WTC11 (cell line): ENCODE measurements around the gene METRN. TPM values are rescaled to one million over a fixed set of nuclear protein-coding genes. Genes with fewer than 3 reads are reported as not detected.
A peak's percentile ranks its signal among the peaks of the same experiment; 100 is the strongest.

Source experiments
- ATAC-seq: fragments of 200-7000 bp; cut with Tn5 transposase; 2 replicates; pipeline ENCODE4 v1.10.0; 2021; ENCODE audit warnings: mild to moderate bottlenecking, moderate library complexity
- CTCF ChIA-PET: fragments of 300-600 bp; sonication (Branson Sonifier 250); formaldehyde crosslinking; loops from one replicate; lab custom pipeline; 2021; ENCODE audit warnings: antibody characterized with exemption; lab: Charles Lee
- POLR2A ChIA-PET: fragments of 350-600 bp; sonication (Branson Sonifier 250); formaldehyde crosslinking; loops from one replicate; lab custom pipeline; 2021; ENCODE audit warnings: antibody characterized with exemption; lab: Charles Lee
- DNase-seq: peaks from one replicate; pipeline ENCODE4 v3.0.0; 2021; ENCODE audit warnings: low spot score
- H3K27ac Mint-ChIP-seq: 2 replicates; pipeline ENCODE4 v1.8.0; 2021; ENCODE audit warnings: mixed read lengths
- H3K27me3 Mint-ChIP-seq: 2 replicates; pipeline ENCODE4 v1.8.0; 2021; ENCODE audit warnings: low read depth, mild to moderate bottlenecking, moderate library complexity, mixed read lengths
- H3K36me3 Mint-ChIP-seq: 2 replicates; pipeline ENCODE4 v1.8.0; 2021; ENCODE audit warnings: mixed read lengths
- H3K4me1 Mint-ChIP-seq: 2 replicates; pipeline ENCODE4 v1.8.0; 2022; ENCODE audit warnings: mixed read lengths
- H3K4me3 Mint-ChIP-seq: 2 replicates; pipeline ENCODE4 v1.8.0; 2021; ENCODE audit warnings: mild to moderate bottlenecking, moderate library complexity, mixed read lengths
- H3K9me3 Mint-ChIP-seq: 2 replicates; pipeline ENCODE4 v1.8.0; 2021; ENCODE audit warnings: mixed read lengths
- CTCF ChIP-seq: fragments of 200-600 bp; IDR thresholded peaks from 2 replicates; pipeline ENCODE4 v1.8.0; 2022; ENCODE audit warnings: antibody characterized with exemption
- E2F4 ChIP-seq: sonication (generic); formaldehyde crosslinking; IDR thresholded peaks from 2 replicates; pipeline ENCODE4 v1.8.1; 2022; ENCODE audit warnings: low read depth, mild to moderate bottlenecking, moderate library complexity, missing genetic modification reagents, borderline replicate concordance
- EMX1 ChIP-seq: fragments of 250-450 bp; sonication (Bioruptor Pico); IDR thresholded peaks from 2 replicates; pipeline ENCODE4 v1.8.0; 2021; ENCODE audit warnings: mild to moderate bottlenecking
- FOXP4 ChIP-seq: sonication (generic); formaldehyde crosslinking; IDR thresholded peaks from 2 replicates; pipeline ENCODE4 v1.8.0; 2022; ENCODE audit warnings: mild to moderate bottlenecking, missing genetic modification reagents
- GTF2I ChIP-seq: fragments of 250-450 bp; sonication (Bioruptor Pico); conservative IDR thresholded peaks from 2 replicates; pipeline ENCODE4 v1.4.0; 2021; ENCODE audit warnings: mild to moderate bottlenecking
- IRF1 ChIP-seq: sonication (generic); formaldehyde crosslinking; IDR thresholded peaks from 2 replicates; pipeline ENCODE4 v1.8.0; 2023; ENCODE audit warnings: missing genetic modification reagents
- KAT7 ChIP-seq: sonication (generic); formaldehyde crosslinking; IDR thresholded peaks from 2 replicates; pipeline ENCODE4 v1.8.1; 2023; ENCODE audit warnings: missing genetic modification reagents, mild to moderate bottlenecking, borderline replicate concordance
- MAX ChIP-seq: sonication (generic); formaldehyde crosslinking; IDR thresholded peaks from 2 replicates; pipeline ENCODE4 v1.8.0; 2022; ENCODE audit warnings: mild to moderate bottlenecking, missing genetic modification reagents
- MLX ChIP-seq: sonication (generic); formaldehyde crosslinking; IDR thresholded peaks from 2 replicates; pipeline ENCODE4 v1.8.1; 2023; ENCODE audit warnings: mild to moderate bottlenecking, missing genetic modification reagents, moderate library complexity
- SMAD3 ChIP-seq: sonication (generic); formaldehyde crosslinking; IDR thresholded peaks from 2 replicates; pipeline ENCODE4 v1.8.0; 2022; ENCODE audit warnings: missing genetic modification reagents, mild to moderate bottlenecking, borderline replicate concordance
- SMAD4 ChIP-seq: sonication (generic); formaldehyde crosslinking; IDR thresholded peaks from 2 replicates; pipeline ENCODE4 v1.8.0; 2022; ENCODE audit warnings: mild to moderate bottlenecking, missing genetic modification reagents
- SOX15 ChIP-seq: fragments of 250-450 bp; sonication (Bioruptor Pico); IDR thresholded peaks from 2 replicates; pipeline ENCODE4 v1.9.0; 2021; ENCODE audit warnings: mild to moderate bottlenecking
- ZBTB43 ChIP-seq: sonication (generic); formaldehyde crosslinking; IDR thresholded peaks from 2 replicates; pipeline ENCODE4 v1.8.1; 2023; ENCODE audit warnings: mild to moderate bottlenecking, missing genetic modification reagents
- ZNF232 ChIP-seq: sonication (generic); formaldehyde crosslinking; IDR thresholded peaks from 2 replicates; pipeline ENCODE4 v1.8.0; 2022; ENCODE audit warnings: mild to moderate bottlenecking, missing genetic modification reagents
- ZNF263 ChIP-seq: sonication (generic); formaldehyde crosslinking; IDR thresholded peaks from 2 replicates; pipeline ENCODE4 v1.8.1; 2022; ENCODE audit warnings: low read depth, mild to moderate bottlenecking, moderate library complexity, missing genetic modification reagents
- ZNF532 ChIP-seq: fragments of 250-450 bp; sonication (Bioruptor Pico); IDR thresholded peaks from 2 replicates; pipeline ENCODE4 v1.9.0; 2021; ENCODE audit warnings: mild to moderate bottlenecking, borderline replicate concordance
- ZSCAN18 ChIP-seq: fragments of 250-450 bp; sonication (Bioruptor Pico); IDR thresholded peaks from 2 replicates; pipeline ENCODE4 v2.1.2; 2022; ENCODE audit warnings: mild to moderate bottlenecking, moderate library complexity
- total RNA-seq: library from RNA; stranded (reverse); gene quantifications from 3 replicates; pipeline ENCODE4 v1.2.3, GENCODE V29; 2021

Gene METRN
- total RNA-seq, 1 experiment from 2014 or later: 30.9 TPM

- Mint-ChIP-seq H3K27me3 (no peaks in the 10 kb centered on the region), H3K36me3 (peaks cover 7% of the 10 kb centered on the region), H3K4me3 (0 out of 2 replicates have a peak overlapping the region, but pooled peaks have one; percentile 30), H3K9me3 (no peaks in the 10 kb centered on the region), H3K4me1 (no peaks in the 10 kb centered on the region), H3K27ac (peak overlapping the region; percentile 86)
- TF ChIP-seq SMAD4: no peak
- no peak for TF ChIP-seq ZNF263 (CRISPR knock-in tag)
- no peak for TF ChIP-seq EMX1 (CRISPR knock-in tag)
- TF ChIP-seq ZSCAN18 (CRISPR knock-in tag): no peak
- no peak for TF ChIP-seq SOX15
- no peak for TF ChIP-seq FOXP4 (CRISPR knock-in tag)
- DNase-seq (no peak), ATAC-seq (no peak)
- CTCF ChIA-PET: interaction anchor here (0.6 to 3.0 kb wide), 23 partner anchors 9 to 296 kb away, joined by 3 to 21 read pairs (median 4); partner anchors contain the start of genes ANTKMT, CIAO3, JMJD8 and RAB40C
- POLR2A ChIA-PET: interaction anchor here (1.0 to 1.8 kb wide), 2 partner anchors 29 to 53 kb away, joined by 3 to 6 read pairs; no protein-coding TSS in a partner anchor
Measured at GRCh38 chr16:667113-667779, 47.7 kb upstream of the METRN start.

GRCh38 chr16:667780-668518 is 47.0 kb upstream of the METRN start, which contains the start of gene RHOT2:
Gene RHOT2, plus strand, starts transcription at chr16:668132. Its CDS starts 68 bp downstream, at chr16:668200.
- CTCF ChIA-PET: interaction anchor here (0.6 to 3.0 kb wide), 23 partner anchors 8 to 297 kb away, joined by 3 to 21 read pairs (median 4); partner anchors contain the start of genes ANTKMT, CIAO3, JMJD8 and RAB40C
- TF ChIP-seq MLX (CRISPR knock-in tag): 0 out of 2 replicates have a peak, but pooled peaks have one; percentile 67
- TF ChIP-seq CTCF: peak; percentile 66
- no peak for TF ChIP-seq SMAD3
- no peak for TF ChIP-seq ZNF263 (CRISPR knock-in tag)
- TF ChIP-seq ZBTB43 (CRISPR knock-in tag): no peak
- TF ChIP-seq ZNF532 (CRISPR knock-in tag): no peak
- TF ChIP-seq GTF2I (CRISPR knock-in tag): no peak
- peak; percentile 98 for TF ChIP-seq KAT7 (CRISPR knock-in tag)
- TF ChIP-seq MAX: peak; percentile 75; the same call in 1 of the 2 replicates
- TF ChIP-seq IRF1 (CRISPR knock-in tag): 0 out of 2 replicates have a peak, but pooled peaks have one; percentile 56
- no peak for TF ChIP-seq E2F4
- TF ChIP-seq ZNF232: no peak; the same call in 1 of the 2 replicates

More at GRCh38 chr16:667780-668518, 47.0 kb upstream of the METRN start, which contains the start of gene RHOT2:
- Mint-ChIP-seq H3K9me3 (no peaks in the 10 kb centered on the region), H3K4me3 (peak within 1 kb of the TSS; percentile 65), H3K27me3 (no peaks in the 10 kb centered on the region), H3K4me1 (no peaks in the 10 kb centered on the region), H3K36me3 (peaks cover 10% of the 10 kb centered on the region), H3K27ac (peak within 1 kb of the TSS; percentile 86)
- POLR2A ChIA-PET: interaction anchor here (1.0 to 1.8 kb wide), 2 partner anchors 30 to 52 kb away, joined by 3 to 6 read pairs; no protein-coding TSS in a partner anchor
- peak; percentile 95 for ATAC-seq
- DNase-seq: peak; percentile 93
